HCT116 (cell line): ENCODE measurements around the gene ASRGL1. TPM values are rescaled to one million over a fixed set of nuclear protein-coding genes. Genes with fewer than 3 reads are reported as not detected.
A peak's percentile ranks its signal among the peaks of the same experiment; 100 is the strongest.
"Not testable (repeated sequence)": the region's sequence is repeated elsewhere in the genome, so short reads cannot be mapped to it uniquely, and the experiment has no call there.

Experiments
- ATAC-seq: fragments of 200-7000 bp; cut with Tn5 transposase; 2 replicates; pipeline ENCODE4 v1.9.1; 2020; ENCODE audit warnings: mild to moderate bottlenecking, moderate library complexity
- BruUV-seq: library from RNA; stranded (reverse); fragments of 400-500 nt; replicated peaks from 2 replicates; lab custom pipeline; 2021; lab: Mats Ljungman, UMichigan
- CTCF ChIA-PET: fragments of 300-600 bp; sonication (Branson Sonifier 250); formaldehyde crosslinking; loops from one replicate; lab custom pipeline; 2021; ENCODE audit warnings: antibody characterized with exemption; lab: Charles Lee
- POLR2A ChIA-PET: fragments of 300-600, 350-600 bp; sonication (Branson Sonifier 250); formaldehyde crosslinking; loops from one replicate; lab custom pipeline; 2021; ENCODE audit warnings: antibody characterized with exemption; lab: Charles Lee
- RAD21 ChIA-PET, 2 experiments: fragments of 300-600 bp; sonication (Branson Sonifier 250); formaldehyde crosslinking; loops; one replicate each; lab custom pipeline; 2023; ENCODE audit warnings: low total read pairs in 2 of 2; ENCODE audit not compliant: uncharacterized antibody in 2 of 2, unreplicated experiment in 2 of 2, low non-redundant PET in 1 of 2; lab: Charles Lee
- DNase-seq: peaks from one replicate; pipeline ENCODE4 v3.0.0-alpha.2; 2010; ENCODE audit warnings: low read depth, low spot score
- H2AFZ ChIP-seq: fragments of 200-600 bp; shearing (Covaris generic), sonication (generic); 2 replicates; pipeline ENCODE4 v1.6.1; 2017; ENCODE audit warnings: low read depth, mixed run types, mixed read lengths, antibody characterized with exemption, low read length; ENCODE audit not compliant: poor library complexity, severe bottlenecking
- H3K27ac ChIP-seq: 2 replicates; pipeline ENCODE4 v1.5.1; 2012; ENCODE audit warnings: low read depth, low read length
- H3K27me3 ChIP-seq: fragments of 200-600 bp; sonication (generic); 2 replicates; pipeline ENCODE4 v1.6.1; 2016; ENCODE audit warnings: mixed run types, low read length, mixed read lengths; ENCODE audit not compliant: insufficient read depth
- H3K36me3 ChIP-seq, 2 experiments: fragments of 200-500 bp in 1 of 2; fragments of 200-600 bp in 1 of 2; sonication (Bioruptor generic) in 1 of 2; sonication (generic) in 1 of 2; 2 replicates each; pipeline versions ENCODE4 v1.5.1 to v1.6.1; 2014 to 2016; ENCODE audit warnings: low read length in 2 of 2, inconsistent platforms in 1 of 2, mixed read lengths in 1 of 2, mixed run types in 1 of 2; ENCODE audit not compliant: insufficient read depth in 2 of 2, control insufficient read depth in 1 of 2
- H3K4me1 ChIP-seq, 2 experiments: fragments of 200-600 bp in 1 of 2; sonication (generic) in 1 of 2; 2 replicates each; pipeline versions ENCODE4 v1.5.1 to v1.6.1; 2012 to 2017; ENCODE audit warnings: low read length in 2 of 2, inconsistent platforms in 1 of 2, mild to moderate bottlenecking in 1 of 2, mixed read lengths in 1 of 2, mixed run types in 1 of 2, moderate library complexity in 1 of 2; ENCODE audit not compliant: insufficient read depth in 2 of 2, control insufficient read depth in 1 of 2
- H3K4me2 ChIP-seq: fragments of 200-600 bp; sonication (generic); 2 replicates; pipeline ENCODE4 v1.6.1; 2017; ENCODE audit warnings: mixed run types, low read length, mixed read lengths
- H3K4me3 ChIP-seq, 2 experiments: fragments of 200-600 bp in 1 of 2; sonication (generic) in 1 of 2; replicated peaks in 1 of 2; 2 replicates each; pipeline ENCODE4 v1.5.1; 2011 to 2016; ENCODE audit warnings: low read length in 2 of 2, control low read depth in 1 of 2, low read depth in 1 of 2, mild to moderate bottlenecking in 1 of 2, mixed read lengths in 1 of 2, mixed run types in 1 of 2
- H3K79me2 ChIP-seq: fragments of 200-600 bp; sonication (generic); 2 replicates; pipeline ENCODE4 v1.6.1; 2017; ENCODE audit warnings: mild to moderate bottlenecking, mixed run types, low read length, moderate library complexity, mixed read lengths; ENCODE audit not compliant: insufficient read depth
- H3K9ac ChIP-seq: fragments of 200-600 bp; sonication (generic); 2 replicates; pipeline ENCODE4 v1.6.1; 2016; ENCODE audit warnings: low read length, mixed read lengths
- H3K9me2 ChIP-seq: fragments of 200-600 bp; sonication (generic), shearing (Covaris generic); 2 replicates; pipeline ENCODE4 v1.6.1; 2017; ENCODE audit warnings: mixed run types, mild to moderate bottlenecking, moderate library complexity; ENCODE audit not compliant: insufficient read depth
- H3K9me3 ChIP-seq, 2 experiments: fragments of 200-500 bp in 1 of 2; fragments of 200-600 bp in 1 of 2; sonication (Bioruptor generic) in 1 of 2; sonication (generic) in 1 of 2; 2 replicates each; pipeline ENCODE4 v1.6.1; 2014 to 2017; ENCODE audit warnings: low read length in 2 of 2, mixed read lengths in 2 of 2, inconsistent platforms in 1 of 2, low read depth in 1 of 2, mild to moderate bottlenecking in 1 of 2, mixed run types in 1 of 2, moderate library complexity in 1 of 2; ENCODE audit not compliant: control insufficient read depth in 1 of 2, insufficient read depth in 1 of 2
- H4K20me1 ChIP-seq: fragments of 200-600 bp; sonication (generic), shearing (Covaris generic); 2 replicates; pipeline ENCODE4 v1.6.1; 2017; ENCODE audit warnings: mixed run types, mild to moderate bottlenecking, moderate library complexity; ENCODE audit not compliant: insufficient read depth
- CBX3 ChIP-seq: IDR thresholded peaks from 2 replicates; pipeline ENCODE4 v1.6.1; 2012; ENCODE audit warnings: low read depth
- EGR1 ChIP-seq: IDR thresholded peaks from 2 replicates; pipeline ENCODE4 v1.6.1; 2012; ENCODE audit warnings: low read depth
- RAD21 ChIP-seq: IDR thresholded peaks from 2 replicates; pipeline ENCODE4 v1.6.1; 2012; ENCODE audit warnings: low read depth, mild to moderate bottlenecking
- SRF ChIP-seq: IDR thresholded peaks from 2 replicates; pipeline ENCODE4 v1.6.1; 2012; ENCODE audit warnings: low read depth
- YY1 ChIP-seq: IDR thresholded peaks from 2 replicates; pipeline ENCODE4 v1.6.1; 2011; ENCODE audit warnings: low read length, low read depth, moderate library complexity, mild to moderate bottlenecking; ENCODE audit not compliant: insufficient replicate concordance; ENCODE audit errors: extremely low read depth
- ZFX ChIP-seq: fragments of 450-650 bp; IDR thresholded peaks from 2 replicates; pipeline ENCODE4 v1.6.1; 2017
- intact Hi-C: fragments of 100-400 bp; cut with micrococcal nuclease; formaldehyde crosslinking; loops from 2 replicates; pipeline ENCODE4 v1.10.0; 2022
- total RNA-seq: library from RNA; stranded (reverse); gene quantifications from one replicate; pipeline ENCODE4 v1.2.1, GENCODE V29; 2021; ENCODE audit not compliant: unreplicated experiment
- TF ChIP-seq, protein P1 (sequence below): IDR thresholded peaks from 2 replicates; pipeline ENCODE4 v1.6.1; 2012
- TF ChIP-seq, protein P2 (sequence below), 3 experiments: fragments of 200-600 bp in 1 of 3; sonication (generic) in 1 of 3; IDR thresholded peaks in 2 of 3; conservative IDR thresholded peaks in 1 of 3; 2 replicates each; pipeline ENCODE4 v1.5.1; 2012 to 2017; ENCODE audit warnings: low read depth in 2 of 3, low read length in 2 of 3, antibody characterized with exemption in 1 of 3, borderline replicate concordance in 1 of 3, control low read depth in 1 of 3, mild to moderate bottlenecking in 1 of 3, mixed read lengths in 1 of 3, mixed run types in 1 of 3, moderate library complexity in 1 of 3; ENCODE audit not compliant: insufficient read depth in 1 of 3

Gene ASRGL1
- total RNA-seq, 1 experiment from 2014 or later, result 27.6 TPM

DNA sequence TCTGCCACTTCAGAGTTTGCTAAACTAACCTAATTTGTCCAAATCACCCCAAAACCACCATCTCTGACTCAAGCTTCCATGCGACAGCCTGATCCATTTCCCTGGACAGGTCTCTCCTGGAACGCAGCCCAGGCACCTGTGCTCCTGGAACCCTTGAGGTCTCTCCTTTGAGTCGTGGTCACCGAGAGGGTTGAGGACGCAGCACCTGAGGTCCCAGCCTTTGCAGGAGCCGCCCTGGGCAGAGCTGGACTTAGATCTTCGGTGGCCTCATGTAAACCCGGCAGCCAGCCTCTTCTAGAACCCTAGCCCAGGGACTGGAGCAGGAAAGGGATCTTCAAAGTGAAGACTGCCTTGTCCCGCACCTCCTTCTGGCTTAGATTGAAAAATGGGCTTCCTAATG, 37.6 kb downstream of the ASRGL1 start (continued):
- TF ChIP-seq RAD21 (no peak), CBX3 (no peak), SRF (no peak), EGR1 (no peak), ZFX (no peak), YY1 (no peak)
- TF ChIP-seq, protein P1, sequence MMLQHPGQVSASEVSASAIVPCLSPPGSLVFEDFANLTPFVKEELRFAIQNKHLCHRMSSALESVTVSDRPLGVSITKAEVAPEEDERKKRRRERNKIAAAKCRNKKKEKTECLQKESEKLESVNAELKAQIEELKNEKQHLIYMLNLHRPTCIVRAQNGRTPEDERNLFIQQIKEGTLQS, result no peak
- TF ChIP-seq, all 23 proteins: peak for 0

- H3K27ac ChIP-seq, H3K27me3 ChIP-seq, H3K36me3 ChIP-seq, H3K4me3 ChIP-seq, H3K4me2 ChIP-seq, H3K9ac ChIP-seq, BruUV-seq, H3K79me2 ChIP-seq, H3K9me3 ChIP-seq, H4K20me1 ChIP-seq, H3K9me2 ChIP-seq, RAD21 ChIA-PET, POLR2A ChIA-PET, ATAC-seq, H3K4me1 ChIP-seq, H2AFZ ChIP-seq: not testable (repeated sequence)
- intact Hi-C loops, result loop anchor here (1.0 to 5.0 kb wide), 4 partner anchors 38 to 206 kb away; no protein-coding TSS in a partner anchor
- peak; percentile 53 for DNase-seq
- peak; percentile 66 for TF ChIP-seq RAD21
- TF ChIP-seq, protein P2, sequence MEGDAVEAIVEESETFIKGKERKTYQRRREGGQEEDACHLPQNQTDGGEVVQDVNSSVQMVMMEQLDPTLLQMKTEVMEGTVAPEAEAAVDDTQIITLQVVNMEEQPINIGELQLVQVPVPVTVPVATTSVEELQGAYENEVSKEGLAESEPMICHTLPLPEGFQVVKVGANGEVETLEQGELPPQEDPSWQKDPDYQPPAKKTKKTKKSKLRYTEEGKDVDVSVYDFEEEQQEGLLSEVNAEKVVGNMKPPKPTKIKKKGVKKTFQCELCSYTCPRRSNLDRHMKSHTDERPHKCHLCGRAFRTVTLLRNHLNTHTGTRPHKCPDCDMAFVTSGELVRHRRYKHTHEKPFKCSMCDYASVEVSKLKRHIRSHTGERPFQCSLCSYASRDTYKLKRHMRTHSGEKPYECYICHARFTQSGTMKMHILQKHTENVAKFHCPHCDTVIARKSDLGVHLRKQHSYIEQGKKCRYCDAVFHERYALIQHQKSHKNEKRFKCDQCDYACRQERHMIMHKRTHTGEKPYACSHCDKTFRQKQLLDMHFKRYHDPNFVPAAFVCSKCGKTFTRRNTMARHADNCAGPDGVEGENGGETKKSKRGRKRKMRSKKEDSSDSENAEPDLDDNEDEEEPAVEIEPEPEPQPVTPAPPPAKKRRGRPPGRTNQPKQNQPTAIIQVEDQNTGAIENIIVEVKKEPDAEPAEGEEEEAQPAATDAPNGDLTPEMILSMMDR (IDR thresholded peaks at IDR 0.05 in 2 of 3, conservative IDR thresholded peaks at IDR 0.05 in 1 of 3; ENCODE audit: borderline replicate concordance in 1 of 3, insufficient read depth in 1 of 3, low read depth in 2 of 3, low read length in 2 of 3), result peak; percentile 6 to 60 (median 34); a peak in 4 of 6 replicates
- CTCF ChIA-PET, result interaction anchor here (1.0 to 3.1 kb wide), 9 partner anchors 16 to 582 kb away, joined by 3 to 13 read pairs (median 5); partner anchors contain the start of gene ASRGL1
Measured at GRCh38 chr11:62378459-62379063, 41.3 kb downstream of the ASRGL1 start.

- H3K79me2 ChIP-seq, H3K36me3 ChIP-seq, H3K4me3 ChIP-seq, H3K9me3 ChIP-seq, POLR2A ChIA-PET, H3K27ac ChIP-seq, H3K9ac ChIP-seq, H3K4me2 ChIP-seq, H3K27me3 ChIP-seq, ATAC-seq, BruUV-seq, H4K20me1 ChIP-seq, RAD21 ChIA-PET, H2AFZ ChIP-seq, H3K9me2 ChIP-seq, DNase-seq, H3K4me1 ChIP-seq: not testable (repeated sequence)
- CTCF ChIA-PET, result interaction anchor here (0.9 to 1.9 kb wide), 6 partner anchors 14 to 583 kb away, joined by 3 to 7 read pairs (median 3); no protein-coding TSS in a partner anchor
- intact Hi-C loops, result loop anchor here (5.0 kb wide), 2 partner anchors 147 to 207 kb away; no protein-coding TSS in a partner anchor
Measured at GRCh38 chr11:62379586-62379985, 42.3 kb downstream of the ASRGL1 start.
